ENCODE data around the gene POLR2I.
"Not testable (repeated sequence)": the region's sequence is repeated elsewhere in the genome, so short reads cannot be mapped to it uniquely, and the experiment has no call there.

The POLR2I gene

DNA sequence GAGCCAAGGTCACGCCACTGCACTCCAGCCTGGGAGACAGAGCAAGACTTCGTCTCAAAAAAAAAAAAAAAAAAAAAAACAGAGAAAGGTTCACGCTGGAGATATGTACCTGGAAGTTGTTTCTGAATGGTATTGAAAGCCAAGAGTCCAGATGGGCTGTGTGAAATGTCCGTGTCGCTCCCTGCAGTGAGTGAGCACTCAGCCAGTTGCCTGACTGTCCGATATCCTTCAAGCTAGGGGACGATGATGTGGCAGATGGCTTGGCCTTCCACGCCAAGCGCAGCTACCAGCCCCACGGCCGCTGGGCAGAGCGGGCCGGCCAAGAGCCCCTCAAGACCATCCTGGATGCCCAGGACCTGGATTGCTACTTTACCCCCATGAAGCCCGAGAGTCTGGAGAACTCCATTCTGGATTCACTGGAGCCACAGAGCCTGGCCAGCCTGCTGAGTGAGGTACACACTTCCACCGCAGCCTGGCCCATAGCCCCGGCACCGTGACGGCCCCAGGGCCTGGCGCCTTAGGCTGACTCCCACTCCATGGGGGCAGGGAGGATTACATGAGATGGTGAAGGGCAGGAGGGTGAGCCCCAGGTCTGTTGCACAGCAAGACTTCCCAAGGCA lies 15.4 kb downstream of the POLR2I start:
- no peak for DNase-seq

GRCh38 chr19:36097036-36097435 lies 17.6 kb downstream of the POLR2I start:
- no peak for DNase-seq

GRCh38 chr19:36093687-36094086 lies 21.0 kb downstream of the POLR2I start:
- no peak for DNase-seq

- DNase-seq = no peak
Observed at GRCh38 chr19:36093146-36093662, 21.5 kb downstream of the POLR2I start.

DNA sequence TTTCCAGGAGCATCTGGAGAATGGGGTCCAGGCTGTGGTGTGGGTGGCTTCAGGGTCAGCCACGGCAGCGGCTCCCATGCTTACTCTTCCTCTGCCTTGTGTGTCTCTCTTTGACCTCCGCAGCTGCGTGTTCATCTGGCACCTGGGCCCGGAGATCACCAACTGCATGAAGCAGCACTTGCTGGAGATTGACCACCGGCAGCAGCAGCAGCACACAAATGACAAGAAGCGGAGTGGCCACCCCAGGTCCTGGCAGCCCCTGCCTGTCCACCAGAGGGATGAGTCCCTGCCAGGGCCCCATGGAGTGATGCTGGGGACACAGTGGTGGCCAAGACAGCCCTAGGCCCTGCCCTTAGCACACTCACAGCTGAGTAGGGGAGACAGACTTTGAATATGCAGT lies 22.1 kb downstream of the POLR2I start:
- DNase-seq = no peak

- DNase-seq = no peak
Observed at GRCh38 chr19:36090910-36091695, 23.6 kb downstream of the POLR2I start.

- DNase-seq = no peak
Observed at GRCh38 chr19:36089847-36090246, 24.8 kb downstream of the POLR2I start.

- no peak for DNase-seq
Observed at GRCh38 chr19:36086326-36086725, 28.3 kb downstream of the POLR2I start.

GRCh38 chr19:36084231-36085009 lies 30.3 kb downstream of the POLR2I start:
- no peak for DNase-seq

DNA sequence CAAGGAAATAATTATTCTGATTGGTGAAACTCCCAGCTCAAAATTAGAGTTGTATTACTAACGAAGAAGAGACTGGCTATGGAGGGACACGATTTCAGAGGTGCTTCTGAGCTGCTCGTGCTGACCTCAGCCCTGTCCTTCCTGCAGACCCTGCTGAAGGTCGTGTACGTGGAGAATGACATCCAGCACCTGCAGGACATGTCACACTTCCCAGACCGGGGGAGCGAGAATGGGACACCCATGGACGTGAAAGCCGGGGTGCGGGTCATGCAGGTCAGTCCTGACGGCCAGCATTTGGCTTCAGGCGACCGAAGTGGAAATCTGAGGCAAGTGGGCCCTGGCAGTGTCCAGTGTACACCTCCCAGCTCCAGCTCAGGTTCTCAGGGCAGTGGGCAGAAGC lies 31.8 kb downstream of the POLR2I start:
- no peak for DNase-seq

DNA sequence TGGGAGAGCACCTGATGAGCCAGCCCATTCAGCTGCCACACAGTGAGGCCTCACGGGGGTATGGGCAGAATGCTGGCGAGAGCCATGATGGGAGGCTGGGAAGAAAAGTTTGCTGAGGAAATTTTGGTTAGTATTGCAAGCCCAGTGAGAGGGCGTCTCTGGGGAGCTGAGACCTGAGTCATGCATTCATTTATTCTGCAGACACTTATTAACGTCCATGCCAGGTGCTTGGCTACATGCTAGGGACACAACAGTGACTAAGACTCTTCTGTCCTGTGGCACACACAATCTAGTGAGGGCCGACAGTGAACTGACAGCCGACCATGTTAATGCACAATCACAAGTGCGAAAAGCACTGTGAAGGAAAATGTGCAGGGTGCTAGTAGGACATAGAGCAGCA lies 32.8 kb downstream of the POLR2I start:
- no peak for DNase-seq

- no peak for DNase-seq
Observed at GRCh38 chr19:36081385-36081784, 33.3 kb downstream of the POLR2I start.

GRCh38 chr19:36079389-36079945 lies 35.2 kb downstream of the POLR2I start:
- DNase-seq = no peak

DNA sequence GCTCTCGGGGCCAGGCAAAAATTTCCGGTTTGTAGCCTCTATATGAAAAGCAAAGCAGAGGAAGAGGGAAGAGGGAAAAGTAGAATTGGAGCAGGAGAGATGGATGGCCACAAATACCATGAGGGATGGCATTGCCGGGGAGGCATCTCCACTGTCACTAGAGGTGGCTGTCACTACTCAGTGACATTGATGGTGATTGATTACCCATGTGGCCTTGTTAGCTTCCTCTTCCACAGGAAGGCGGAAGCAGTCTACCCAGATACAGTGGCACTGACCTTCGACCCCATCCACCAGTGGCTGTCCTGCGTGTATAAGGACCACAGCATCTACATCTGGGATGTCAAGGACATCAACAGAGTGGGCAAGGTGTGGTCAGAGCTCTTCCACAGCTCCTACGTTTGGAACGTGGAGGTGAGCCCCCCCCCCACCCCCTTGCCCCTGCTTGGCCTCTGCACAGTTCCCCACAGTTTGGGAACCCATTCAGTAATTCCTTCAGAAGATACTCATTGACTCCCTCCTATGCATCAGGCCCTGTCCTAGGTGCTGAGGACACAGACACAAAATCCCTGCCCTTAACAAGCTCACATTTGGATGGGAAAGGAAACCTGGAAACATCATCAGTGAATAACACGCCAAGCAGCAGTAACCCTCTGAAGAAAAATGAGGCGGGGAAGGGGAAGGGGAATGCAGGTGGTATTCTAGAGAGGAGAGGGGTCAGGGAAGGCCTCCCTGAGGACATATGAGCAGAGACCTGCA lies 41.4 kb downstream of the POLR2I start:
- no peak for DNase-seq

DNA sequence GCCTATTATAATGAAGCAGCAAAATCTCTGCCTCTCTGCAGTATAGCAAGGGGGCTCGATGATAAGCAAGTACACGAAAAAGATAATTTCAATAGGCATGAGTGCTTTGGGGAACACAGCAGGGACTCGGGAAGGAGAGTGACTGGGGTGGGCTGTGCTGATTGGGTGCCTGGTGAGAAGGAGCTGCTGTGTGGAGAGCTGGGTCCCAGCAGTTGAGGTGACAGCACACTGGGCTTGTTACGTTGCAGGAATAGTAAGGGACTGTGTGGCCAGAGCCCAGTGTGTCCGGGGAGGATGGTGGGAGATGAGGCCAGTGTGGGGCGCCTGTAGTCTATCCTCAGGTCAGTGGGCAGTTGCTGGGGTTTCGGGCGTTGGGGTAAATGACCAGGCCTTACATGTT lies 42.6 kb downstream of the POLR2I start:
- DNase-seq = no peak

GRCh38 chr19:36068810-36069499 lies 45.7 kb downstream of the POLR2I start:
- not testable (repeated sequence) for DNase-seq

- no peak for DNase-seq
Observed at GRCh38 chr19:36067681-36068080, 47.0 kb downstream of the POLR2I start.

- no peak for DNase-seq
Observed at GRCh38 chr19:36064826-36065225, 49.8 kb downstream of the POLR2I start.

All from activated CD8-positive, alpha-beta memory T cell treated with anti-CD3 and anti-CD28 coated beads, Interleukin-2, amount 50 U/mL, for 4 hours (primary cell).